Stimulated activated CD4-positive, alpha-beta T cell treated with anti-CD3 and anti-CD28 coated beads, Interleukin-1b, Interleukin-23, amount 100 ng/mL, for 24 hours (primary cell): ENCODE data around the gene IZUMO4.

Experiments used
- DNase-seq, 4 experiments: peaks; one replicate each; pipeline ENCODE4 v3.0.0-alpha.2; 2020; ENCODE audit warnings: low read depth in 4 of 4, low spot score in 1 of 4

The IZUMO4 gene

DNA sequence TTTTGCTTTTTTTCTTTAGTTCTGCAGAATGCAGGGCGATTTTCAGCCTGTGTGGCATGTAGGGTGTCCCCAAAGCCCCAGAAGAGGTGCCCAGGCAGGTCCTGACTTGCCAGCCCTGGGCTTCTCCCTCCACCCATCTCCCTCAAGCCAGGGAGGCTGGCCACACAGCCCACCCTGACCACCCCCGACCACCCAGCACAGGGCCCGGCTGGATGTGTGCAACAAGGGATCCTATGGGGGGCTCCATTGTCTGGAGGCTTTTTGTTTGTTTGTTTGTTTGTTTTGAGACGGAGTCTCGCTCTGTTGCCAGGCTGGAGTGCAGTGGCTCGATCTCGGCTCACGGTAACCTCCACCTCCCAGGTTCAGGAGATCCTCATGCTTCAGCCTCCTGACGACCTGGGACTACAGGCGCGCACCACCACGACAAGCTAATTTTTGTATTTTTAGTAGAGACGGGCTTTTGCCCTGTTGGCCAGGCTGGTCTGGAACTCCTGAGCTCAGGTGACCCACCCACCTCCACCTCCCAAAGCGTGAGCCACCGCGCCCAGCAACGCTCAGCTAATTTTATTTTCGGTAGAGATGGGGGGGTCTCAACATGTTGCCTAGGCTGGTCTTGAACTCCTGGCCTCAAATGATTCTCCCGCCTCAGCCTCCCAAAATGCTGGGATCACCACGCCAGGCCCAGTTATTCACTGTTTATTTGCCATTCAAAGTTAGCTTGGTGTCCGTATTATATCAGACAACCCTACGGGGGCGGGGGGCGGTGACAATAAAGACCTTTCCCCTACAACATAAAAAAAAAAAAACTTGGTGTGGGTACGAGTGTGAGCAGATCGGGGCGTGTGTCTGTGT lies 37.9 kb upstream of the IZUMO4 start:
- no peak for DNase-seq

DNA sequence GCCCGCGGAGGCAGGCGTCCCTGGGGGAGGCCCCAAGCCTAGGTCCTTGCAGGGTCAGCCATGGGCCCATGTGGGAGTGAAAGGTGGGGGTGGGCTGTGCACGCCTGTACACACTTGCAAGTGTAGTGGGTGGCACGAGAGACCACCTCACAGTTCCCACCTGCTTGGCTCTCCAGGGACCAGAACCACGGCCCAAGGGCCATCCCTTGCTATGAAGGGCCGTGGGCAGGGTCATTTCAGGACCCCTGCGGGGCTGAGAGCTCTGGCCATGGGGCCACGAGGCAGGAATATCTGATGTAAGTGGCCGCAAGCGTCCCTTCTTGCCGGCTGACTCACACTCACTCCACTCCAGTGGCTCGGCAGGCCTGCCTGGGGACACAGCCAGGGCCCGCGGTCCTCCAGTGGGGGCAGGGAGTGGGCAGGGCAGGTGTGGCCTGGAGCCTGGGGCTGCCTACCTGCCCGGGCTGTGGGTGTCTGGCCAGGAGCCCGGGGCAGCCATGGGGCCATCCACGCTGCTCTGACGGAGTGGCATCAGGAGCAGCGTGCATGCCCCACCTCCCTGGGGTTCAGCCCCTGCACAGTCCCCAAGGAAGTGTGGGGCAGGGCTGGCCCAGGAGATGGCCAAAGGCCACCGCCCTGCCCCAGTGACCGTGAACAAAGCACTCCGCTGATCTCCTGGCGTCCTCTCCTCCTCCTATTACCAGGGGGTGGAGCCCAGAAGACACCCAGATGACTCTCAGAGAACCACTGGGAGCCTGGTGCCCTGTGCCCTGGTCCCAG lies 37.1 kb upstream of the IZUMO4 start:
- DNase-seq = no peak

DNA sequence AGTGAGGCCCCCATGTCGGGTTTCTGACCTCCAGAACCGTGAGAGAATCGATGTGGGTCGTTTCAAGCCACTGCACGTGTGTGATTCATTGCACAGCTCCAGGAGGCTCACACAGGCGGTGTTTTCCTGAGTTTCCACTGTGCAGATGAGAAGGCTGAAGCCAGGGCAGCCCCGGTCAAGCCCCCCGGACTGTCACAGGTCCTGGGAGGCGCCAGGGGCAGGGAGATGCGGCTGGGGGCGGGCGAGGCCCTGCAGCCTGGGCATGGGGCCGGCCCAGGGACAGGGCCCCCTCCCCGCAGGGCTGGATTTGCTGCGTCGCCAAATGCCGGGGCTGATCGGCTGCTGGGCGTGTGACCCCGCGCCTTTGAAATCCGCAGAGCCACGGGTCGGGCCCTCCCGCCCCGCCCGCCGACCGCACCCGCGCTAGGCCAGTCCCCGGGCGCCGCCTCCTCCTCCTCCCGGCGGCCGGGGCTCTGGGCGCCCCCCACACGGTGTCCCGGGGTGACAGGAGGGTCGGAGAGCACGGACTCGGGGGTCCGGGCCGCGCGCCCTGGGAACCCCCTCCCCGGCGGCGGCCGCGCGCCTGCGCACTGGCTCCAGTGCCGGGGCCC lies 35.7 kb upstream of the IZUMO4 start:
- peak in 1 of 4 experiments; percentile 51 for DNase-seq

DNA sequence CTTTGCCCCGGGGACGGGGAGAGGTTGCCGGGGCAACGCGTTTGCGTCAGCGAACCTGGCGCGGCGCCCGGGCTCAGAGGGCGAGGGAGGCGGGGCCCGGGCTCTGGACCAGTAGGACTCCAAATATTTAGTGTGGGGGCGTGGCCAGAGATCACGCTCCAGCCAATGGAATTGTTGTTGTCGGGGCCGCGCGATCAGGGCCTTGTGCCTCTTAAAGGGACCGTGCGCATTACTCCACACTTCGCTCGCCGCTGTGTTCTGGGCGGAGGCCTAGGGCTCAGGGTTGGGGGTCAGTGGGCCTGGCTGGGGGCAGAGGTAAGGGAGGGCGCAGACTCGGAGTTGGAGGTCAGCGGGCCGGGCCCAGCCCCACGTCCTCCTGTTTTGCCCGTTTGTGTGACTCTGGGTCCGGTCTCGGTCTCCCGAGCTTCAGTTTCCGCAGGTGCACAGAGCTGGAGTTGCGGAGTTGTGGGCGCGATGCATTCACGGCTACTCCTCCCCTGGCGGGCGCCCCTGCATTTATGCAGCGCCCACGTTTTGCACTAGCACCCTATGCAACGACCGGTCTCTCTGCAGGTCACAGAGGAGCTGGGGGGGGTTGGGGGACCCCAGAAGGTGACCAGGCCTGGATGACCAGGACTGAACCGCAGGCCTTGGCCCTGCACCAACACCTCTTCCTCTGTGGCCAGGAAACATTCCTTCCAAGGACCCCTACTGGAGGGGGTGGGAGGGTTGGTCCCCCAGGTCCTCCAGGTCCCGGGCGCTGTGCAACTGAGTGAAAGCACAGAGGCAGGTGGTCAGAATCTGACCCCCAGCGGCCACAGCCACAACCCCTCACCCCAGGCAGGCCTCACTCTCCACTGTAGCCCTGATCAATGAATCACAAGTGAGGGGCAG lies 35.0 kb upstream of the IZUMO4 start:
- DNase-seq = peak; percentile 96 to 99 (median 98)

DNA sequence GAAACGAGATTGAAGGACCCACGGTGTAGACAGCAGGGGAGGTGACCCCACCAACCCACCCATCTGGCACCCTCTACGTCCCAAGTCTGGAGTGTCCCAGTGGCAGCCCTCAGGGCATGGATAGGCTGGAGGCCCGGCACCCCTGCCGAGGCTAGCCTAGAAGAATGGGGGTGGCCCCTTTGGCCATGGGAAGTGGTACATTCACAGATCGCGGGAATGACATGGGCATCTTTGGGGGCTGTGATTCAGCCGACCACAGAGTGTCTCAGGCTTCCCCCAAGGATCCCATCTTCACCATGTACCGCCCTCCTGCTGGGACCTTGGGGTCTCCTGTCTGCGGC lies 34.4 kb upstream of the IZUMO4 start:
- DNase-seq = no peak

DNA sequence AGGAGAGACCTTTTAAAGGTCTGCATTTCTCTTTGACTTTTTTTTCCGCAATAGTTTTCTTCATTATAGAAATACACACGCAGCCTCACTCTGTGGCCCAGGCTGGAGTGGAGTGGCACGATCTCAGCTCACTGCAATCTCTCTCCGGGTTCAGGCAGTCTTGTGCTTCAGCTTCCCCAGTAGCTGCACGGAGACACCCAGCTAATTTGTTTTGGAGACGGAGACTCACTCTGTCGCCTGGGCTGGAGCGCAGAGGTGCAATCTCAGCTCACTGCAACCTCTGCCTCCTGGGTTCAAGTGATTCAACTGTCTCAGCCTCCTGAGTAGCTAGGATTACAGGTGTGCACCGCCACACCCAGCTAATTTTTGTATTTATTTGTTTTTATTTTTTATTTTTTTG lies 33.9 kb upstream of the IZUMO4 start:
- no peak for DNase-seq

DNA sequence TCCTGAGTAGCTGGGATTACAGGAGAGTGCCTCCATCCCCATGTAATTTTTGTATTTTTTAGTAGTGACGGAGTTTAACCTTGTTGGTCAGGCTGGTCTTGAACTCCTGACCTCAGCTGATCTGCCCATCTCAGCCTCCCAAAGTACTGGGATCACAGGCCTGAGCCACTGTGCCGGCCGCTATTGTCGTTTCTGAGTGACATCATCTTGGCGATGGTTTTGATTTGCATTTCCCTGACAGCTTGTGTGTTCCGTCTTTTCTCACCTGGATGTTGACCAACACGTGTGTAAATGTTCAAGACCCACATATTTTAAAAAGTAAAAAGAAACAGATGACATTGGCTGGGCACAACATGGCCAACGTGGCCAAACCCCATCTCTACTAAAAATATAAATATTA lies 32.9 kb upstream of the IZUMO4 start:
- DNase-seq = no peak

DNA sequence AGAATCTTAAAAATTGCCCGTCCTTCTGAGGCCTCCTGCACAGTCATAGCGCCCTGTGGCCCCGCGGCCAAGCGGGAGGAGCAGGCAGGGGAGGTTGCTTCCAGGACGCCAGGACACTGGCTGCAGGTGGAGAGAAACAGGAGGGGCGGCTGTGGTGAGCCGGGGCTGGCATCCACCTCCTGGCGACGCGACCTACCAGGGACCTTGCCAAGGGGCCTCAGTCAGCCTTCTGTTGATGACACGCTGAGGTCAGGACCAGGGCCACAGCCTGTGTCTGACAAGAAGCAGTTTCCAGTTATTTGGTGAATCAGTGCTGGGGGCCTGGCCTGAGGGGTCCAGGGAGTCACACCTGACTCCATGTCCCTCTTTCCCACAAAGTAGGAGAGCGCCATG lies 32.3 kb upstream of the IZUMO4 start:
- DNase-seq = no peak

DNA sequence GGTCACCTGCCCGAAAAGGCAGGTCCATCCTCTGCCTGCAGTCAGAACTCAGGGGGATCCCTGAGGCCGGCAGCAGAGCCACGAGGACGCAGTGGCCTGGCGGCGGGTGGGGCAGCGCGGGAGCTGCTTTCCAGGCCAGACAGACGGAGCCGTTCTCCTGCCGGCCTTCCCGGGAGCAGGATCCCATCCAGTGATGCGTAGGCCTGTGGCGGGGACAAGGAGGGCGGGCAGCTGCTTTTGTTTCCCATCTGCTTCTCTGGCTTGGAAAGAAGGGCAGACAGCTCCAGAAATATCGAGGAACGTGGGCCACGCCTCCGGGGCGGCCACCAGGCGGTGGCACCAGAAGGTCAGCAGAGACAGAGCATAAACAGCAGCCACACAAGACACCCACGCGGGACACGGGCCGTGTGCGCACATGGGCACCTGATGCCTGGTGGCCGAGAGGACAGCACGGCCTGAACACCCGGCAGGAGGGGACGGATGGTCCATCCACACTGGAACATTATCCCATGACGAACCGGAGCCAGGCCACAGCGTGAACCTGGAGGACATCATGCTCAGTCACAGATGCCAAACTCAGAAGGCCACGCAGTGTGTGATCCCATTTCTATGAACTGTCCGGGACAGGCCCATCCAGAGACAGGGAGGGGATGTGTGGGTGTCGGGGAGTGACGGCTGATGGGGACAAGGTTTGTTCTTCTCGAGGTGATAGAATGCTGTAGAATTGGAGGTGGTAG lies 31.8 kb upstream of the IZUMO4 start:
- DNase-seq = no peak

DNA sequence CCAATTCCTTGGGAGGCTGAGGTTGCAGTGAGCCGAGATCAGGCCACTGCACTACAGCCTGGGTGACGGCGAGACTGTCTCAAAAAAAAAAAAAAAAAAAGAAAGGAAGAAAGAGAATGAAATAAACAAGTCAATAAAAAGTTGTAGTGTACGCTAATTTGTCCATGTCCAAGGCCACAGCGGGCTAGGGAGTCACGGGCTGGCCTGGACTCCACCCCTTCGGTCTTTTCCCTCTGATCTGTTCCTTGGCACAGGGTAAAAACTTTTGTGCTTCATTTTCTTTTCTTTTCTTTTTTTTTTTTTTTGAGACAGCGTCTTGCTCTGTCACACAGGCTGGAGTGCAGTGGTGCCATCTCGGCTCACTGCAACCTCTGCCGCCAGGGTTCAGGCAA lies 26.3 kb upstream of the IZUMO4 start:
- no peak for DNase-seq

DNA sequence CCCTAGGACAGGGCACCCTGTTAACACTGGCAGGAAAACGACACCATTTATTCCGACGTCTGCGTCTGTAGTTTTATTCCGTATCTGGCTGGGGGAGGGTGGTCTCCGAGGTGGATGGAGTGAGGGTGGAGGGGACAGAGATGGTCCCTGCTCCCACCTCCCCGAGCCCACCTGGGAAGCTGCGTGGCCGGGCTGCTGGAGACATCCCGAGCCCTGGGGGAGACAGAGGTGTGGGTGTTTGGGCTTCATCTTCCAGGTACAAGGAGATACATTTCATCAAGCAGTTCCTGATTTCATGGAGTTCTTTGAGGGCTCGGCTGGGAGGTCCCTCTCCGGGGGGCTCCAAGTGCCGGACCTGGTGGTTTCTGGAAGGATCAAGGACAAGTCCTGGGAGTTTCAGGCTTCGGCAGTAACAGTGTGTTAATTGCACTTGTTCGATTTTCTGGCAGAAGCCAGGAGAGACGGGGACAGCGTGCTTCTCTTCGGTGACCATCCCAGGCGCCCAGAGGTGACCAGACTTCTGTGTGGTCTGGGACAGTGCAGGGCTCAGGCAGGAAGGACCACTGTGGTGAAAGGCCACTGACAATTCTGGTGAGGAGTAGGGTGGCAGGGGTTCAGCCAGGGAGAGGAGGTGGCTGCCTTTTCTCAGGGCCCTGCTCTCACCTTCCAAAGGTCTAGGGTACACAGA lies 25.6 kb upstream of the IZUMO4 start:
- no peak for DNase-seq

DNA sequence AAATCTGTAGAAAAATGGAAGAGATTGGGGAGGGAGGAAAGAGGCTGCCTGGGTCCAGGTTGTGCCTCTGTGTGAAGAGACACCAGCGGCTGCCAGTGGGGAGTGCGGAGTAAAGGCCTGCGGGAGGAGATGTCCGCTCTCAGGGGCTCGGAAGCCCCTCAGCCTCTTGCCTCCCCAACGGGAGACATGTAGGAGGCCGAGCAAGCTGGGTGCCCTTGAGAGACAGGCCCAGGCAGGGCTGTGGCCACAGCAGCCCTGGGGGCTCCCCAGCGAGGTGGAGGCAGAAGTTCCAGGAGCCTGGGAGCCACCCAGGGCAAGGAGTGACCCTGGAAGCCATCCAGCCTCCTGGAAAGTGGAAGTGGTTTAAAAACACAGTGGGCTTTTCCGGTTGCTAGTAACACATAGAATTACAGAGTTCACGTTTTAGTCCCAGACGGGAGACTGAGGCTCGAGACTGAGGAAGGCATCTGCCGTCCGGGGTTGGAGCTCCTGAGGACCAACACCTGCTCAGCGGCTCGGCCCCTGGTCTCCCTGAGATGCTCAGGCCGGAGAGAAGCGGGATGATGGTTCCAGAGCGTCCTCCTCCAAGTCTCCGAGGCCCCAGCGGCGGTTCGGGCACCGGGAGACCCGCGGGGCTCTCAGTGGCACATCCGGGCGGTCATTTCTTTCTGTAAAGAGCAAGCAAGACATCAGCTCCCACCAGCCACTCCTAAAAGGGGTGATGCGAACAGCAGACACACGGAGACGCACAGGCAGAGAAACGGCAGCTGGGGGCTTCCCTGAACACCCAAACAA lies 23.8 kb upstream of the IZUMO4 start:
- DNase-seq = no peak

DNA sequence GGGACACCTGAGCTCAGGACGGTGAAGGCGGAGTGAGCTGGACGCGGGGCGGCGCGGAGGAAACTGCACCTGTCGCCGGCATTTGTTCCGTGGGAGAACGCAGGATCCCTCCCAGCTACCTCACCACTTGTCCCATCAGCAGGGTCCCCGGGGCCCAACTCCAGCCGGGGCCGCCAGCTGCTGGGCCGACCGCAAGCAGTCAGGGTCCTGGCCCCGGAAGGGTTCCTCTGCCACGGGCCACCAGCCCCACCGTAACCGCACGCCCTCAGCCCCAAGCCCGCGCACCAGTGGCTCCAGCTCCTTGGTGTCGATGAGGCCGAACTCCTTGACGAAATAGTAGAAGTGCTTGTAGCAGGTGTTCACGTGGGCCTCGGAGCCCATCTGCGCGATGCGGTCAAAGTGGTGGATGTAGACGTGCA lies 20.2 kb upstream of the IZUMO4 start:
- DNase-seq = no peak

DNA sequence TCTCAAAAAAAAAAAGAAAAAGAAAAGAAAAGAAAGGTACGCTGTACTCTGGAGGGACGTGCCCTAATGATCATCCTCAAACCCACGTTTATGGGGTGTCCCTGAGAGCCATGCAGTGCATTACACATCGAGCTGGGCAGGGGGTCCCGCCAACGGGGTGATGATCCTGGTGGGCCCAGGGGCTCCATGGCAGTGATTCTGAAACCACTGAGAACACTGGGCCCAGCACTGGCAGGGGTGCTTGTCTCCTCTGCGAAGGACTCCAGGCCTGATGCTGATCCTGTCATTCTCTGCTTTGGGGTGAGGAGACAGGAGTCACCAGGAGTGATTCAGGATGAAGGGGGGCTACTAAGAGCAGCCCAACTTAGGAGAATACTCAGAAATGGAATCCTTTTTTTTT lies 19.3 kb upstream of the IZUMO4 start:
- no peak for DNase-seq

DNA sequence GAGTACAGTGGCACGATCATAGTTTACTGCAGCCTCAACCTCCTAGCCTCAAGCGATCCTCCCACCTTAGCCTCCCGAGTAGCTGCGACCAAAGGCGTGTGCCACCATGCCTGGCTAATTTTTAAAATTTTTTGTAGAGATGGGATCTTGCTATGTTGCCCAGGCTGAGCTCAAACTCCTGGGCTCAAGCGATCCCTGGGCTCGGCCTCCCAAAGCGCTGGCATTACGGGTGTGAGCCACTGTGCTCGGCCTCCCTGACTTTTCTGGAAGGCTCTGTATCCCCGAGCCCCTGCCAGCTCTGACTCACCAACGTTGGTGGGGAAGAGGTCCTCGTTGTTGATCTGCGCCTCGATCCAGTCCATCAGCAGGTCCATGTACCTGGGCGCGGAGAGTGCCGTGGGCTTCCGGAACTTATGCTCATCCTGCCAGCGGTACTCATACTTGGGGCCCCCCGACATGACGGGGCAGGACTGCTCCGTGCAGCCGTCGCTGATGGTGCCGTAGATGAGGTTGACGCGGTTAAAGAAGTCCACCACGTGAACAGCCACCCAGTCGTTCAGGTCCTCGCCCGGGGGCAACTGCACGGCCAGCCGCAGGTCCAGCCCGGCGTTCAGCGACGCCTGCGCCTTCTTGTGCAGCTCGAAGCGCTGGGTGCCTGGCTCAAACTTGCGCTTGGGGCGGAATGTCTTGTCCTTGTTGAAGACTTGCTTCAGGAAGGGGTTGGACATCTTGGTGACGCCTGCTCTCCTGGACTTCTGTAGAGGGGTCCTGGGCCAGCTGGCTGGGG lies 18.7 kb upstream of the IZUMO4 start:
- no peak for DNase-seq

DNA sequence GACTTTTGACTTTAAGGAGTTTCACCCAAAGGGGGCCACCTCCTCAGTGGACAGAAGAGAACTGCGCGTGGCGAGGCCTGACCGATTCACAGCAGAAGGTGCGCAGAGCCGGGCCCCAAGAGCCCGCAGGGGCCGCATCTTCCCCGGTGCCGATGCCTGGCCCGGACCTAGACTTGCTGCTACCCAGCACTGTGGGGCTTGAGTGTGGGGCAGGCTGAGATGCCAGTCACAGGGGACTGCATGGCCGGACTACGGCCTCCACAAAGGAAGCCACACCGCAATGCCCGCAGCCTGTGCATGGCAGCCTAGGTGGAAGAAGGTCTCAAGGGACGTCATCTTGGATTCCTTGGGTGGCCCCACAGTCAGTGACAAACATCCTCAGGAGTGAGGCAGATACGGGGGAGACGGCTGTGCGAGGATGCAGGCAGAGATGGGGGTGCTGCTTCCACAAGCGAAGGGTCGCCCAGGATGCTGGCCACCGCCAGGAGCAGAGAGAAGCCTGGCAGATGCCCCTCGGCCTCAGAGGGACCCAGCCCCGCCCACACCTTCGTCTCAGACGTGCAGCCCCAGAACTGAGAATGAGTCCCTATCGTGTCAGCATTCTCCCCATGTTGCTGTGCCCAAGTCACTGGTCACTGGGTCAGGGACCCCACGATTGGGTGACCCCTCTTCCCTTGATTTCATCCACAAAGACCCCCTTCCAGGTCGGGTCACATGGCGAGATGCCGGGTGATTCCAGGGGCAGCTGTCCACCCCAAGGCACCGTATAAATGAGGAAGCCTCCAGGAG lies 17.4 kb upstream of the IZUMO4 start:
- no peak for DNase-seq

DNA sequence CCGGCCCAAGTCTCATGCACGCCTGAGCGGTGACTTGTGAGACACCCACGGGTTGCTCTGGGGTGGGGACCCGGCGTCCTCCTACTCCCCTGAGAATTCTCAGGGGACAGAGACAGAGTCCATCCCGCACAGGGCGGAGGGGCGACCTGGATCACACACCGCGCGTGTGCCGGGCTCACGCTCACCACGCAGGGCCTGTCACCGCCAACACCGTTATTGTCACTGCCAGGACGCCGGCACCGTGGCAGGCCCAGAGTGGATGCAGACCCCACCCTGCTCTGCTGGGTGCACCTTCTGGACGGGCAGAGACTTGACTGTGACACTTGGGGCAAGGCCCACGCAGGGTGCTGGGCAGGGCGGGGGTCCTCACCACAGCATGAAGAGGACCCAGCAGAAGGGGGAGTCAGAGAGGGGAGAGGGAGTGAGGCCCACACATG lies 16.8 kb upstream of the IZUMO4 start:
- no peak for DNase-seq
